Lower leg skin (tissue), 3 donors: ENCODE results near the gene IFI44.

Source experiments
- CTCF ChIP-seq, 3 donors: fragments of 450-650 bp; IDR thresholded peaks; one replicate each; pipeline ENCODE4 v1.5.1; 2016; ENCODE audit warnings: antibody characterized with exemption in 3 of 3, mild to moderate bottlenecking in 3 of 3, moderate library complexity in 2 of 3
- POLR2A ChIP-seq, 2 donors: fragments of 450-650 bp; IDR thresholded peaks; one replicate each; pipeline ENCODE4 v1.6.1; 2016 to 2017; ENCODE audit warnings: antibody characterized with exemption in 2 of 2, mild to moderate bottlenecking in 1 of 2, moderate library complexity in 1 of 2

GRCh38 chr1:78603206-78603605 lies 46.4 kb upstream of the IFI44 start:
- TF ChIP-seq CTCF (IDR thresholded peaks at IDR 0.05): no peak
- TF ChIP-seq POLR2A (IDR thresholded peaks at IDR 0.05): no peak
